ENCODE results near the gene MUC21. TPM values are rescaled to one million over a fixed set of nuclear protein-coding genes. Genes with fewer than 3 reads are reported as not detected.

The MUC21 gene
- total RNA-seq, 1 experiment from 2014 or later, result not detected

DNA sequence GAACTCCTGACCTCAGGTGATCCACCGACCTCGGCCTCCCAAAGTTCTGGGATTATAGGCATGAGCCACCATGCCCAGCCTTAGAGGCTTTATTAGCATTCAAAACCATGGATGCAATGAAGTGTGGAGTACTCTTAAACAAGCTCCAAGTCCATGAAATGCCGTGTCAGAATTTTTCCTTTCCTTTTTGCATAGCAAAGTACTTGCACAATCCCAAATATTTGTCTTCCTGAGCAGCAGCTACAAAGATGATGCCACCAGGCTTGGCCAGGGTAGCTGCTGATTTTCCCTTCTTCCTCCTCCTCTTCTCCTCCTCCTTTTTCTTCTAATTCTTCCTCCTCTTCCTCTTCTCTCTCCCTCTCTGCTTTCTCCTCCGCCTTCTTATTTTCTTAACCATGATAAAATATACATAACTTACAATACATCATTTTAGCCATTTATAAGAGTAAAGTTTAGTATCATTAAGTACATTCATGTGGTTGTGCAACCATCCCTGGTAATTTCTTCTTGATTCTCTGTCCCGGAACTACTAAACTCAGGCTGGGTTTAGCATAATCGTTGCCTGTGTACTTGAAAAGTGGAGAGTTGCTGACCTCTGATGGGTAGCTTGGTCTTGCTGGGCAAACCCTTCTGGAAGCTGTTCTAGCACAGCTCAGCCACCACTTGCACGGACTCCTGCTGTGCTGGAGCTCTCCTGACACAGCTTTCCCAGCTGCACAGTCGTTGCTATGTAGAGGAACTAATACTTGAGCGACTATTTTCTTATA, 22.4 kb upstream of the MUC21 start:
- Histone ChIP-seq H3K4me1 (ENCODE audit: insufficient read depth, low read length) (peaks cover 11% of the 10 kb centered on the region; the same call in 1 of the 2 replicates), H3F3A (ENCODE audit: low read length, unreplicated experiment) (no peaks in the 10 kb centered on the region), H3K27ac (ENCODE audit: low read length) (no peak overlapping the region), H4K20me1 (ENCODE audit: low read length) (no peaks in the 10 kb centered on the region), H3K9me2 (replicated peaks; ENCODE audit: low read length) (no peaks in the 10 kb centered on the region), H3K9ac (ENCODE audit: low read length) (no peak overlapping the region), H3K4me2 (ENCODE audit: low read length) (no peak overlapping the region), H2AFZ (ENCODE audit: low read length) (no peak overlapping the region), H3K79me2 (ENCODE audit: low read length) (no peaks in the 10 kb centered on the region), H3K4me3 (ENCODE audit: low read length) (no peak overlapping the region), H3K36me3 (ENCODE audit: low read depth, low read length) (no peaks in the 10 kb centered on the region), H3K27me3 (ENCODE audit: low read length) (no peaks in the 10 kb centered on the region), H3K9me3 (ENCODE audit: low read length) (no peaks in the 10 kb centered on the region)
- no peak for ATAC-seq
- TF ChIP-seq EZH2 (IDR thresholded peaks at IDR 0.05; ENCODE audit: low read length, unreplicated experiment) (no peak), EZH2phosphoT487 (IDR thresholded peaks at IDR 0.05; ENCODE audit: borderline replicate concordance, low read length) (no peak)
- TF ChIP-seq, protein P1, sequence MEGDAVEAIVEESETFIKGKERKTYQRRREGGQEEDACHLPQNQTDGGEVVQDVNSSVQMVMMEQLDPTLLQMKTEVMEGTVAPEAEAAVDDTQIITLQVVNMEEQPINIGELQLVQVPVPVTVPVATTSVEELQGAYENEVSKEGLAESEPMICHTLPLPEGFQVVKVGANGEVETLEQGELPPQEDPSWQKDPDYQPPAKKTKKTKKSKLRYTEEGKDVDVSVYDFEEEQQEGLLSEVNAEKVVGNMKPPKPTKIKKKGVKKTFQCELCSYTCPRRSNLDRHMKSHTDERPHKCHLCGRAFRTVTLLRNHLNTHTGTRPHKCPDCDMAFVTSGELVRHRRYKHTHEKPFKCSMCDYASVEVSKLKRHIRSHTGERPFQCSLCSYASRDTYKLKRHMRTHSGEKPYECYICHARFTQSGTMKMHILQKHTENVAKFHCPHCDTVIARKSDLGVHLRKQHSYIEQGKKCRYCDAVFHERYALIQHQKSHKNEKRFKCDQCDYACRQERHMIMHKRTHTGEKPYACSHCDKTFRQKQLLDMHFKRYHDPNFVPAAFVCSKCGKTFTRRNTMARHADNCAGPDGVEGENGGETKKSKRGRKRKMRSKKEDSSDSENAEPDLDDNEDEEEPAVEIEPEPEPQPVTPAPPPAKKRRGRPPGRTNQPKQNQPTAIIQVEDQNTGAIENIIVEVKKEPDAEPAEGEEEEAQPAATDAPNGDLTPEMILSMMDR (conservative IDR thresholded peaks at IDR 0.05; ENCODE audit: low read depth, low read length), result no peak
- BruUV-seq (replicated peaks), result no TSS peak
- DNase-seq, result no peak
- ChIA-PET POLR2A (ENCODE audit: unreplicated experiment) (no interaction called here), CTCF (no interaction called here)
- intact Hi-C loops (cut with micrococcal nuclease), result no loop called here

DNA sequence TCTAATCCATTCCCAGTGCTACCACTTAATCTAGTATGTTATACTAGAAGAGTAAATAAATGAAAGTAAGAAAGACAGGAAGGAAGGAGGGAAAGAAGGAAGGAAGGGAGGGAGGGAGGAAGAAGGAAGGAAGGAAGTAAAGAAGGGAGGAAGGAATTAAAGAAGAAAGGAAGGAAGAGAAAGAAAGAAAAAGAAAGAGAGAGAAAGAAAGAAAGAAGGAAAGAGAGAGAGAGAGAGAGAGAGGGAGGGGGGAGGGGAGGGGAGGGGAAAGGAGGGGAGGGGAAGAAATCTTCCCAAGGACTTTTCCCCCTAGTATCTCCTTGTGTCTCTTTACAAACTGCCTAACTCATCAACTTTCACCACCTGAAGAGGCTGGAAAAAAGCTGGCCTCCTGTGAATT, 20.8 kb upstream of the MUC21 start:
- Histone ChIP-seq H3K79me2 (ENCODE audit: low read length) (no peaks in the 10 kb centered on the region), H3K4me2 (ENCODE audit: low read length) (no peak overlapping the region), H3K4me3 (ENCODE audit: low read length) (no peak overlapping the region), H4K20me1 (ENCODE audit: low read length) (no peaks in the 10 kb centered on the region), H3K36me3 (ENCODE audit: low read depth, low read length) (no peaks in the 10 kb centered on the region), H3K4me1 (ENCODE audit: insufficient read depth, low read length) (peaks cover 5% of the 10 kb centered on the region; the same call in 1 of the 2 replicates), H3F3A (ENCODE audit: low read length, unreplicated experiment) (no peaks in the 10 kb centered on the region), H3K9me2 (replicated peaks; ENCODE audit: low read length) (no peaks in the 10 kb centered on the region), H3K27ac (ENCODE audit: low read length) (no peak overlapping the region), H3K9me3 (ENCODE audit: low read length) (no peaks in the 10 kb centered on the region), H3K9ac (ENCODE audit: low read length) (no peak overlapping the region), H3K27me3 (ENCODE audit: low read length) (no peaks in the 10 kb centered on the region), H2AFZ (ENCODE audit: low read length) (no peak overlapping the region)
- ChIA-PET CTCF (no interaction called here), POLR2A (ENCODE audit: unreplicated experiment) (no interaction called here)
- TF ChIP-seq EZH2 (IDR thresholded peaks at IDR 0.05; ENCODE audit: low read length, unreplicated experiment), result no peak
- TF ChIP-seq, protein P1 (conservative IDR thresholded peaks at IDR 0.05; ENCODE audit: low read depth, low read length), result no peak
- no peak for TF ChIP-seq EZH2phosphoT487 (IDR thresholded peaks at IDR 0.05; ENCODE audit: borderline replicate concordance, low read length)
- DNase-seq (no peak), ATAC-seq (no peak)
- BruUV-seq (replicated peaks), result no TSS peak
- intact Hi-C loops (cut with micrococcal nuclease), result no loop called here

DNA sequence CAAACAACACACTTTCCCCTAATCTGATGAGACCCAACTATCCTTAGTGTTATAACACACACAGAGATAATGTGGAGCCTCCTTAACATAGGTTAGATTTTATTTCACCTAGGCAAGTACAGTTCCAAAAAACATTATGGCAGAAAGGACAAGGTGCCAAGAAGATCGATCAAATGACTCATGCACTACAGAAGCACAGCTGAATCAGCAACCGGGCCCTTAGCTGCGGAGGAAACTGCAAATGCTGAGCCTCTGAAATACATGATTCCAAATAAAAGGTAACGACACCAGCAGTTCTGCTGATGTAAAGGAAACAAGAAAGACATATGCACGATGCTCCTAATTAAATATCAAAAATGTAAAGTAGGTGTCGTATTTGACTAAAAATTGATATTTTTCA, 19.9 kb upstream of the MUC21 start:
- Histone ChIP-seq H3K36me3 (ENCODE audit: low read depth, low read length) (no peaks in the 10 kb centered on the region), H3K27ac (ENCODE audit: low read length) (no peak overlapping the region), H3K4me3 (ENCODE audit: low read length) (no peak overlapping the region), H3K9ac (ENCODE audit: low read length) (no peak overlapping the region), H3K4me2 (ENCODE audit: low read length) (no peak overlapping the region), H3K4me1 (ENCODE audit: insufficient read depth, low read length) (peaks cover 5% of the 10 kb centered on the region; the same call in 1 of the 2 replicates), H3K9me2 (replicated peaks; ENCODE audit: low read length) (no peaks in the 10 kb centered on the region), H3K79me2 (ENCODE audit: low read length) (no peaks in the 10 kb centered on the region), H3K27me3 (ENCODE audit: low read length) (no peaks in the 10 kb centered on the region), H2AFZ (ENCODE audit: low read length) (no peak overlapping the region), H3K9me3 (ENCODE audit: low read length) (no peaks in the 10 kb centered on the region), H3F3A (ENCODE audit: low read length, unreplicated experiment) (no peaks in the 10 kb centered on the region), H4K20me1 (ENCODE audit: low read length) (no peaks in the 10 kb centered on the region)
- DNase-seq (peak; percentile 49), ATAC-seq (peak; percentile 59; the same call in 1 of the 2 replicates)
- TF ChIP-seq EZH2 (IDR thresholded peaks at IDR 0.05; ENCODE audit: low read length, unreplicated experiment) (no peak), EZH2phosphoT487 (IDR thresholded peaks at IDR 0.05; ENCODE audit: borderline replicate concordance, low read length) (no peak)
- TF ChIP-seq, protein P1 (conservative IDR thresholded peaks at IDR 0.05; ENCODE audit: low read depth, low read length), result no peak
- POLR2A ChIA-PET (ENCODE audit: unreplicated experiment), result no interaction called here
- BruUV-seq (replicated peaks), result no TSS peak
- intact Hi-C loops (cut with micrococcal nuclease), result no loop called here
- CTCF ChIA-PET, result no interaction called here

Data from PC-3 (cell line).